GM12892 (cell line): Measurements from ENCODE around the gene CDH22.

Experiments used
- POLR2A ChIP-seq: IDR thresholded peaks from 2 replicates; pipeline ENCODE4 v1.6.1; 2011; ENCODE audit warnings: low read depth, low read length, control low read depth
- POLR2AphosphoS5 ChIP-seq: IDR thresholded peaks from 2 replicates; pipeline ENCODE4 v1.6.1; 2011; ENCODE audit warnings: low read depth, low read length, control low read depth
- TAF1 ChIP-seq: IDR thresholded peaks from 2 replicates; pipeline ENCODE4 v1.6.1; 2011; ENCODE audit warnings: low read depth, mild to moderate bottlenecking, control low read depth, low read length, borderline replicate concordance

DNA sequence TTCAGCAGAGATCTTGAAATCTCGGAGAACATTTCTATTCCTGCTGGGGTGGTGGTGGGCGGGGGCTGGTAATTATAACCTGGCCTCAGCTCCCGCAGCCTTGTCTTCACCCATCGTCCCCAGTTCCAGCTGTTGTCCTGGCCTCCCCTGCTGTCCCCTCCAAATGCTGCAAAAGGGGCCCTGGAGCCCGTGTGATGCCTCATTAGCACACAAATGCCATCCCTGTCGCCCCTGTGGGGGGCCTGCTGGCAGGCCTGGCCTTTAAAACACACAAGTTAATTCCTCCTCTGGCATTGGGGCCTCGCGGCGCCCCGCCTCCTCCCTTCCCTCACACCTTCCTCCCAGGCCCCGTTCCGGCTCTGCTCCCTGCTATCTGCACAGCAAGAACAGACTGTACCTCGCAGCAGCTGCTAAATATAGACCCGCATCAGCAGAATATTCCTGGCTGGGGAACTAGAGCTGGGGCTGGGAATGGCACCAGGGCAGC, 85.7 kb downstream of the CDH22 start:
- TF ChIP-seq TAF1, result no peak
- no peak for TF ChIP-seq POLR2AphosphoS5
- TF ChIP-seq POLR2A, result no peak
